GM19468 (cell line): Measurements from ENCODE around the gene ODF2L.

Experiments
- ATAC-seq: cut with Tn5 transposase; IDR thresholded peaks from one replicate; pipeline ENCODE4 v1.9.1; 2021; ENCODE audit warnings: mild to moderate bottlenecking, moderate library complexity, moderate number of reproducible peaks; ENCODE audit not compliant: unreplicated experiment; ENCODE audit errors: extremely low read depth

ODF2L gene

GRCh38 chr1:86395751-86396497, at the start of gene ODF2L:
Gene ODF2L, minus strand, starts transcription at chr1:86396323. Its CDS starts 9,296 bp downstream, at chr1:86387027.
- peak; percentile 100 for ATAC-seq

GRCh38 chr1:86445919-86446318, 49.8 kb upstream of the ODF2L start:
- no peak for ATAC-seq

GRCh38 chr1:86441997-86442396, 45.9 kb upstream of the ODF2L start:
- no peak for ATAC-seq

DNA sequence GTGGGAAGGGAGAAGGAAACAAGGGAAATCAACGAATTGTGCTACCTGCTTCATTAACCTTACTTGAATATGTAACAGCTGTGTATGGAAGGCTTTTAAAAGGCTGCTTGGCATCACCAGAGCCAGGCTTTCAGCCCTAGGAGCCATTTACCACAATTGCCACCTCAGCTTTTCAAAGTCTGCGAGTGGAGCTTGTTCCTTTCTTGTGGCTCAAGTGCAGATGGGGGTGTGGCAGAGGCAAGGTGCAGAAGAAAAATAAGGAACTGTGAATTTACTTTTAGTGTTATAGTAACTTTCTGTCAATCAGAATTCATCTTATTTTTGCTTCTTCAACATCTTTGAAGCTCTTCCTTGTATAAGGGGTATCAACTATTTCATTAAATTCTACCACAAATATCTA, 45.5 kb upstream of the ODF2L start:
- ATAC-seq = no peak

GRCh38 chr1:86436041-86436440, 39.9 kb upstream of the ODF2L start:
- no peak for ATAC-seq

DNA sequence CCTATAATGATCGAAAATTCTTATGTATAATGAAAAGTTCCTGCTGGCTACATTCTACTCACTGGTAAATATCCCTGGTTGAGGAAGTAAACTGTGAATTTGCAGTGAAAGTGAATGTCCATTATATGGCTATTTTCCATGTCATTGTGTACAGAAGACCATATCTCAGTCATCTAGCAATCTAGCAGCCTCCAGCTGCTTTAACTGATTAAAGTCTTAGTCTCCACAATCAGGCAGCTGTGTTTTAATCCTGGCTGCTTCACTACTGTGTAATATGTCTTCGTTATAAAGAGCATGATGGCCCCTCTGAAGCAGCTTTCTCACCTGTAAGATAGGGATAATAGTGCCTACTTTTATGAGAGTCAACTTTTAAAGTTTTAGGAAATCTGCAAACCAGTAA, 39.2 kb upstream of the ODF2L start:
- no peak for ATAC-seq

GRCh38 chr1:86434059-86434458, 37.9 kb upstream of the ODF2L start:
- no peak for ATAC-seq

DNA sequence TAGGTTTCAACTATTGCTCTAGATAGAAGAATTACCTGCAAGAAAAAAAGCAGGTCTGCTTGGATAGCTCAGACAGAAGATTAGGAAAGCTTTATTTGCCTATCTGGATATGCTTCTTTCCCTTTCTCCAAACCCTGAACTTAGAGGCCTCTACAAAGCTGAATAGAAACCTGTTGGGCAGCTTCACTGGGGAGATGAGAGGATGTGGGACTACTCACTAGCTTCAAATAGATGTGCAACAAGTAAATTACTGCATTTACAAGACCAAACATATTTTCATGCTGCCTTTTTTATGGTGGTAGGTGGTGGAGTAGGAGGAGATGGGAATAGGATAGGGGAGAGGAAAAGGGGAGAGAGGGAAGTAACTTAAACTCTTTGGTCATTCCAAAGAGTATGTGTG, 34.3 kb upstream of the ODF2L start:
- no peak for ATAC-seq

- ATAC-seq = no peak
Measured at GRCh38 chr1:86429835-86430234, 33.7 kb upstream of the ODF2L start.

DNA sequence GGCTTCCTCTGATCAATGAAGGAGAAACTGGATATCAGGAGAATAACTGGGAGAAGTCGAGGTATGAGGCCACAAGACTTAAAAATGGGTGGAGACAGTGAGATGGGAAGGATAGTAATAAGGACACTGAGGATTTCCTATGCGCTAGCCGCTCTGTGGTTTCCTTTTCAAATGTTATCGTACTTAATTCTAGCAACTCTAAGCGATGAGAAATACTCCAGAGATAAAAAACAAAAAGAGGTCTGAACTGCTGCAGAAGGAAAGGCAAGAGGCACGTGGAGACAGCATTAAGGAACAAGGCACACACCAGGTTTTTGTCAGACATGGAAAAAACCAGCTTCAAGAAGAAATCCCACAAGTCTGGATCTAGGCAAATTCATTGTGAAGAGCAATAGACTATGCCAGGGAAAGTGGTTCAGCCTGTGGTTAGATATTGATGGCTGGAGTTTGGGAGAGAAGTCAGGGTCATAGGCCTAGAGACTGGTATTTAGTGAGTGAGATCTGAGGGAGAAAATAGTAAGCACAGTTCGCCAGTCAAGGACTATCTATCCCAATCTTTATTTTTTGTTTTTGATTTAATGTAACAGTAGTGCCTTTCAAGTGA, 33.1 kb upstream of the ODF2L start:
- ATAC-seq = no peak

DNA sequence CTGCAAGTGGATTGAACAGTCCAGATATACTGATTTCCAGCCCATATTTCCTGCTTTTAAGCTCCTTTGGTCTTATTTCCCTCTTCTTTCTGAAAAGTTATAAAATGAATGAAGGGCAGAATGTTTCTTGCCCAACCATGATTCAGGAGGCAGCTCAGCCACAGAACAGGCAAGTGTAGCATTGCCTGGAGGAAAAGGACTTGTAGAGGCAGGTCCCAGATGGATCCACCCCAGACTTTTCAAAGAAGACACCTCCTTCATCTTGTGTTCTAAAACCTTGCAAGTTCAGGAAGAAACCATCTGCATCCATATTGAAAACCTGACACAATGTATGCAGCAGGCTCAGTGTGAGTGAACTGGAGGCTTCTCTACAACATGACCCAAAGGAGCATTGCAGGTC, 27.8 kb upstream of the ODF2L start, which contains the start of gene CLCA2:
CLCA2 (plus strand) TSS at position 299 of the 400 bp plus-strand sequence; CDS start at position 376, 77 bp downstream.
- ATAC-seq = no peak

DNA sequence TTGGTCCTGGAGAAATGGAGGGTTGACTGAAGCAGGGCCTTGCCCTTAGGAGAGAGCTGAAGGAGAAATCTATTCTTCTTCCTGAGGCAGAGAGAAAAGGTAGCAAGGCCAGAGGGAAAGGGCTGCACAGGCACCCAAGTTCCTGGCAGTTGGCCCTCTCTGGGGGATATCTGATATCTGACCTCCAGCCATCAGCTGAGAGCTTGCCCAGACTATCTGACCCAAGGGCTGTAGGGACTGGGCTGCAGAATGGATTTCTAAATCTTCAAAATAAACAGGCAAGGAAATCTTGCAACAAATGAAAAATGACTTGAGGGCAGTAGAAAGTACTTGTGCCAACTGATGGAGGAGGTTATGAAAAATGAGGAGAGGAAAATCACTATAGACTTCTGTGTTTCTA, 27.4 kb upstream of the ODF2L start:
- no peak for ATAC-seq

- ATAC-seq = no peak
Measured at GRCh38 chr1:86421601-86422280, 25.6 kb upstream of the ODF2L start.

- peak; percentile 68 for ATAC-seq
Measured at GRCh38 chr1:86419277-86419903, 23.3 kb upstream of the ODF2L start.

- no peak for ATAC-seq
Measured at GRCh38 chr1:86416343-86416742, 20.2 kb upstream of the ODF2L start.

DNA sequence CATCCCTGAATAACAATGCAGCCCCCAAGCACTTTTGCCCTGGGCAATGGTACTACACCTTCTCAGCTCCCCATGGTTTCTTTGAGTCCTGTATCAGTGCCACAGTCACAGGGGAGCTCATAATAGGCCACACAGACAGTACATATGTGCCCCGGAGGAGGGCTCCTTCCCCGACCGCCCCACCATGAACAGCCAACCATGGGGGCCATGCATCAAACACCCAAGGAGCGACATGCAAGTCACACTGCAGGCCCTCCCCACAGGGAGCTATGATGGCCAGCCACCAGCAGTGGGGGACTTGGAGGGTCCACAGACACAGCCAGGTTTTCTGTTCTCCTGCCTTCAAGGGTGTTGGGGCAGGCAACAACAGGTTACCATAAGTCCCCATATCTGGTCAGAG, 14.8 kb upstream of the ODF2L start:
- ATAC-seq = no peak

GRCh38 chr1:86409416-86410021, 13.4 kb upstream of the ODF2L start:
- no peak for ATAC-seq

DNA sequence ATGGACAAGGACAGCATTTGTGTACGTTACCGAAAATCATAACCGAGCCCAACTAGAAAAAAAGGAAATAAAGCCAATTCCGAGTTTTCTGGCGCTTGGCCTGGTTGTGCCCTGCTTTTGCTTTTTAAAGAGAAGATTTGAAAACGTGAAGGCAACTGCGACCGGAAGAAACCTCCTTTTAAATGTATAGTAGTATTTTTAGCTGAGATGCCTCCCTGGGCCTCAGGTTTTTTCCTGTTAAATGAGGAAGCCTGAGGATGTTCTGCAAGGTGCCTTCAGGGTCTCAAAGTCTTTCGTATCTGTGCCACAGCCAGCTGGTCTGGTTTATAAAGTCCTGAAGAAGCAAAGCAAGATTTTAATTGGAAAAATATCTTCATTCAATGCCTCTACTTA, 371 bp upstream of the ODF2L start:
- ATAC-seq = no peak

- ATAC-seq = no peak
Measured at GRCh38 chr1:86394416-86394815, 1.7 kb downstream of the ODF2L start.

- peak; percentile 66 for ATAC-seq
Measured at GRCh38 chr1:86389307-86389706, 6.8 kb downstream of the ODF2L start.
